Measurements from ENCODE around the gene UNC5CL.

The UNC5CL gene

GRCh38 chr6:41002168-41002567, 36.9 kb downstream of the UNC5CL start:
- no peak for DNase-seq (ENCODE audit: low spot score)

DNA sequence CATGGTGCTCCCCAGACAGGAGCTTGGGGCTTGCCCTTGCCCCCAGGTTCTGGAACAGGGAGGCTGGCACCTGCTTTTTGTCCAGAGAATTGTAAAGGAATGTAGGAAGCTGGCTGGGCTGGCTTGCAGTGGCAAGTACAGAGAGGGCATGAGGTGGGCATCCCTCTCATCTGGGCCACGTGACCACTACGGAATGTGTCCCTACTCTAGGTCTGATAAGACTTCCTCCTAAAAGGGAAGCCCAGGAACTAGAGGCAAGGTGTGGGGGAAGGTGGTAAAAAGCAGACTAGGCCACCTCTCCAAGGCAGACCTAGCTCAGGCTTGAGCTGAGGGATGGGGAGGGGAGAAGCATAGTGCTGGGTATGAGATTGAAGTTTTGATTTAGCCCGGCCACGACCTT, 38.8 kb downstream of the UNC5CL start:
- DNase-seq (ENCODE audit: low spot score) = no peak

DNA sequence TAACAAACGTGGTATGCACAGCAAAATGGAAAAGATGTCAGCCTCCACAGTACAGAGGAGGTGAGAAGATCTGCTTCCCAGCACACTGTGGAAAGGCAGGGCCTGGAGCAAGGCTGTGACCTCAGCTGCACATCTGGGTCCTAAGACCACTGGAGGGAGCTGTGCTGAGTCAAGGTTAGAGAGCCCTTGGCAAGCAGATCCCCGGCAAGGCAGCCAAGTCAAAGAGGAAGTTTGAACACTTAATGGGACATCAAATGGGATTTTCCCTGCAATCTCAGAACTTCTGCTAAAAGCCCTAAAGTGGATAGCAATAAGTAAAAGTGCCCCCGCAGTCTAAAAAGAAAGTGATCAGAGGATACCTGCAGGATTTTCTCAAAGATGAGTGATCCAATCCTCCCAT, 39.5 kb downstream of the UNC5CL start:
- DNase-seq (ENCODE audit: low spot score) = peak; percentile 9

DNA sequence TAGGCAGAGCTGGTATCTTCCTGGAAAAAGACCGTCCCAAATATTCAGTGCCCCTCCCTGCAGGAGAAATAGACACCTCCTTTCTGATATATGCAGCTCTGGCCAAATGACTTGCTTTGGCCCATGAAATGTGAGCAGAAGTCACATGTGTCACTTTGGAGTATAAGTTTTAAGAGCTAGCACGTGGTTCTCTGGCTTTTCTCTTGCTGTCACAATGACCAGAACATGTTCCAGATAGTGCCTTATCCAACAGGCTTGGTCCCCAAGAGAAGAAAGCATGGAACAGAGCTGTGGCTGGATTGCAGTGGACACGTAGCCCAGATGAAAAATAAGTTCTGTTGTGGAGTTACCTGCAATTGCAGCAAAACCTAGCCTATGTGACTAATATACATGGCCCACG, 40.4 kb downstream of the UNC5CL start:
- DNase-seq (ENCODE audit: low spot score) = no peak

GRCh38 chr6:40997234-40997957, 41.6 kb downstream of the UNC5CL start:
- DNase-seq (ENCODE audit: low spot score) = peak; percentile 88

DNA sequence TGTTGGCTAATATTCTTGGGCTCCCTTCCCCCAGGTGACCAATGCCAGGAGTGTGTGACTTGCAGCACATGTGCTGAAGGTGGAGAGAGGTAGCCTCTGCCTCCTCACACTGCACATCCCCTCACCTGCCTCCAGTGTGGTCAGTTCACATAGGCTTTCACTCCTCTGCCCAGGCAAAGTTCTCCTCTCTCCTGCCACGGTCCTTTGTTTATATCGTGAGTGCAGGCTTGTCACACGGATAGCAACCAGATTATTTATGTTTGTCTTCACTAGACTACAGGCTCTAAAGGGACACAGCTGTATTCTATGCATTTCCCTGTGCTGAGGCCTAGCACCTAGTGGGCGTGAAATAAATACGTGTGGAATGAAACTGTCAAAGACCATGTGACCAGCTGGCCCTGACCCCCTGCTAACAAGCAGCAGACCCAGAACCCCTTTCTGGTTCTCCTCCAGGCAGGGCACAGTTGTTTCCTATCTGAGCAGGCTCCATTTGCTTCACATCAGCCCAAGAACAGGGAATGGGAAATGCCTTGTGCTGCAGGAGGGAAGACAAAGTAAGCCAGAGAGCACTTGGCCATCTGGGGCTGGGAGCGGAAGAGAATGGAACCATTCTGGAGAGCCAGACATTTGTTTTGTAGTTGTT, 42.3 kb downstream of the UNC5CL start:
- peak; percentile 1 for DNase-seq (ENCODE audit: low spot score)

DNA sequence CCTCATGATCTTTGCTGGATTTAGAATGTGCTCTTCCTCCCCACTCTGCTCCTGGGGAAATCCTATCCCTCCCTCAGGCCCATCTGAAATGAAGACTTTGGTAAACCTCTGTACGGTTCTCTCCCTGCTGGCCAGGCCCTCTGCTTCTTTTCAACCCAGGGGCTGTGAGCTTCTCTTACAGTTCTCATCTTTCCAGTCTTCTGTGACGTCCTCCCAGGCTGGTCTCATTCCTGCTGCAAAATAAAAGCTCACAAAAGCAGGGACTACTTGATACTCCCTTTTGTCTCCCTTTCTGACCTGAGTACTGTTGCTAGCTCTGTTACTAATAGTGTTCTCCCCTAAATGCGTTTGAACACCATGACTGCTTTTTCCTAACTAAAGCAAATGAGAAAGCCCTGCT, 46.3 kb downstream of the UNC5CL start:
- DNase-seq (ENCODE audit: low spot score) = no peak

DNA sequence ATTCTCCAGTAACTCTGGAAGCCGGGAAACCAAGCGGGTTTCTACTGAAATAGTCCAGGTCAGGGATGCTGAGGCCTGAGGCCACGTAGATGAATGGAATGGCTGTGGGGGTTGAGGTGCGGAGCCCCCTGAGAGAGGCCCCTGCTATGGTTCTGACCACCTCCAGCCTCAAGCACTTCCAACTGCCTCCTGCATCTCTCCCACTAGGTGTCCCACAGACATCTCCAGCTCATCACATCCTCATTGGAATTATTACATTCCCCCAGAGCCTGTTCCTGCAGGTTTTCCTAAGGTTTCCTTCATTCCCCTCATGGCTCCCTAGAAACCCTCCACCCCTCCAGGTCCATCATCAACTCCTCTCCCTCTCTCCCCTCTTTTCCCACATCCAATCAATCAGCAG, 48.7 kb downstream of the UNC5CL start:
- no peak for DNase-seq (ENCODE audit: low spot score)

DNA sequence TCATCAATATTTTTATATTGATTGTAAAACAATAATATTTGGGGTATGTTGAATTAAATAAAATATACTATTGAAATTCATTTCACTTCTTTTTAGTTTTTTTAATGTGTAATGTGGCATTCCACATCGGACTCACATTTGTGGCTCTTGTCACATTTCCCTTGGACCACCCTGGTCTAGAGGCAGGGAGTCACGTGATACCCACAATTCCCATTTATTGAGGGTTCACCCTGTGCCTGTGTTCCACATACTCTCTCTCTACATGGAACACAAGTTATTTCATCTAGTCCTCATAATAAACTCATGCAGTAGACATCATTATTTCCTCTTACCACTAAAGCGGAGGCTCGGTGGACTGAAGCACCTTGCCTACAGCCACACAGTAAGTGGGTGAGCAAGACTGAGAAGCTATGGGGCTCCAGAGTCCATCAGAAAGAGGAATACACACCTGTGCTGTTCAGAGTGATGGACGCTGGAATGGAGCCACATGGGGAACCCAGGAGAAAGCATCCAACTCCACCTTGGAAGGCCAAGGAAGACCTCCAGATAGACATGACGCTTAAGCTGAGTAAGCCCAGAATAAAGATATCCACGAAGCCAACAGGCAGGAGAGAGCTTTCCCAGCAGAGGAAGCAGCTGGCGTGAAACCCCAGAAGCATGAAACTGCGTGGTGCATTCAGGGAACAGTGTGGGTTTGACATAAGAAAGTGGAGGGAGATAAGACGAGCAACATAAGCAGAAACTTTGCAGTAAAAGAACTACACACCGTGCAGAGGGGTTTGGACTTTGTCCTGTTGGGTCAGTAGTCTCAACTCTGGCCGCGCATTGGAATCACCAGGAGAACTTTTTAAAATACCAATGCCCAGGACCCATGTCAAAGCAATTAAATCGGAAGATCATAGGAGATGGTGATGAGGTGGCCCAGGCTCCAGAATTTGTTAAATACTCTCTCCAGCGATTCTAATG, 49.5 kb downstream of the UNC5CL start:
- DNase-seq (ENCODE audit: low spot score) = no peak

DNA sequence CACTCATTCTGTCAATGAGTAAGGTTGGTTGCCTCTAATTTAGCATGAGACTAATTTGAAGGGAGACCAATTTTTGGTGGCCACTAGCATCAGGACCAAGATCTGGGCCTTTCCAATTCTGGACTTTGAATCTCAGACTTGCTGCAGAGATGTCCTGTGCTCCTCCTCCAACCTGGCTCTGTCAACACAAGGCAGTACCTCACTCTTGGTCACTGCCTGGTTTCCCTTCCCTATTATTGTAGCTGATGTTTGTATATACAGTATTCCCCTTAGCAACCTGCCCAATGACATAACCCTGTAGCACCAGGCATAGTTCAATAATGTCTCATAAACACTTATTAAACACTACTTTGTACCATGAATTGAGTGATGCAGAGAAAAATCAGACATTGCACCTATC, 50.4 kb downstream of the UNC5CL start:
- no peak for DNase-seq (ENCODE audit: low spot score)

DNA sequence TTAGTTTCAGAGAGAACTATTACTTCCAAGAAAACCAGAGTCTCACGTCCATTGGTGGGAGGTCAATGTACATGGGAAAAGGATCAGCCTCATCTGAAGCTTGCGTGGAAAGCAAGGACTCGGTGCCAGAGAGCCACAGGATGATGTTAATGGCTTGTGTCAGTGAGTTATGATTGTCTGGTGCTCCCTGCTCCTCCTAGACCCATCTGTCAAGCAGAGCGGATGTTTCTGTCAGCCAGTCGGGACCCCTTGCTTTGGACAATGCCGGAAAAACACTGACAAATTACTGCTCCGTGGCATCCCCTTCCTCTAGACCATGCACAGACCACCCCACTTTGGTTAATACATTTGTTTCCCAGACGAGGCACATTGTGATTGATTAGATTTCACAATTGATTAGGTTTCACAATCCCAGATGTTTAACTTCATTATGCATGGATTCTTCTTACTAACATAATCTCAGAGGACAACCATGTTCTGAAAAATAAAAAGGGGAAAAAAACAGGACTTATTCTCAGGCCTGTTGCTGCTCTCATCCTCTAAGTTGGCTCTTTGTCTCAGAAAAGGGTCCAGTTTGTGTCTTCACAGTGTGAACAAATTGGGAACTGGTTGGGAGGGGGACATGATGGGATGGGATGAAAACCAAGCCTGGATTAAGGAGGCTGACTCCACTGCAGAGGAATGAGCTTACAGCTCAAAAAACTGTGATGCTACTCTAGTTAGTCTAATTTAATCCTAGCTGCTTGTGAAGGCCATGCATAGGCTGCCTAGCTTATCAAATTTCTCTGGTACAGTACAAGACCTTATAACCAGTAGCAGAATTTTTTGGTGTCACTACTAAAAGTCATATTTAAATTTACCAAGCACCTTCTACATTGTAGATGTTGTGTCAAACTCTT, 51.9 kb downstream of the UNC5CL start:
- DNase-seq (ENCODE audit: low spot score) = no peak

GRCh38 chr6:40986364-40986763, 52.7 kb downstream of the UNC5CL start:
- no peak for DNase-seq (ENCODE audit: low spot score)

DNA sequence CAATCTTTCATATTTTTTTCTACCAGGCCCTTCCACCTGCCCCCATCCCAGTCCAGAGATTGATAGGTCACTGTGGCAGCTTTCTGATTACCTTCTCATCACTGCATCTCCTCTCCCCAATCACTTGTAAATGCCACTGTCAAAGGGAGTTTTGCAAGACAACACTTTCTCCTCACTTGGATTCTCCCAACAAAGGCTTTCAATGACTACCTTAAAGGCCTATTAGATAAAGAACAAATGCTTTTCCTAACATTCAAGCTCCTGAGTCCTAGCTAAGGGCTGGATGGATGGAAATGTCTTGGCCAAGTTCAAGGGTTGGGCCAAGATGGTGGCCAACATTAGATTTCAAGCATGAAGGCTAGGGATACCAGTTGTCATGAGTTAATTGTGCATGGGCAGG, 55.3 kb downstream of the UNC5CL start:
- DNase-seq (ENCODE audit: low spot score) = no peak

DNA sequence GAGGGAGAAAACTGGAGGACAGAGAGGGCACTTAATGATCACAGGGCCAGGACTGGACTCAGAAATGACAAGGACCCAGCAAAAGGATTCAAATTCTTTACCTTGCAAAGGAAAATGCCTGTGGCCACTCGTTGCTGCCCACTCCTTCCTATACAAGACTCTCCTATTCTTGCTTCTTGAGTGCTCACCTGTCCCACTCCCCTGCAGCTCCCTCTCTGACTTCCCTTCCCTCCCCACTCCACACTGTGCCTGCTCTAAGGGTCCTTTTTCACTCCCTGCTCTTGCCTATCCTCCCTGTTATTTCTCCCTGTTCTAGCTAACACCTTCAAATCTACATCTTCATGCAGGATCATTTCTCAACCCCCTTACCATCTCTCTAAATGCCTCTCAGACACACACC, 56.1 kb downstream of the UNC5CL start:
- no peak for DNase-seq (ENCODE audit: low spot score)

DNA sequence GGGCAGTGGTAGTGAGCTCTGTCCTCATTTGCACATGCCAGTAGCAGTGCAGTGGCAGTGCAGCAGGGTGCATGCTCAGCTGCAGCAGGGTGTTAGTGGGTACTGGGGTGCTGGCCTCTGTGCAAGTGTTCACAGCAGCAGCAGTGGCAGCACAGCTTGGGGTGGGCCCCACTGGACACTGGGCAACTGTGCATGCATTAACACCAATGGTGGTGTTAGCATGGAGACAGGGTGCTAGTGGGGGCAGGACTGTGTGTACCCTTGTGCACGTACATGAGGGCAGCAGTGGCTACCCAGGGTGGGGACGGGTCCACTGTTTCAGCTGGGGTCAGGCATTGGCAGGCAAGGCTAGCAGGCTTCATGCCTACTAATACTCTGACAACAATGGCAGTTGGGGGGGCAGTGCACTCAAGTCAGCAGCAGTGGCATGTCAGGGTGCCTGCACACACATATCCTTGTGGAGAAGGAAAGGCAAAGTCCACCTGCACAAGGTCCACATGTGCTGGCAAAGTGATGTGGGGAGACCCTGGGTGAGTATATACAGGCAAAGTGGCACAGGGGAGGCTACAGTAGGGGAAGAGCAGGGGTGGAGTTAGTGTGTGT, 60.2 kb downstream of the UNC5CL start:
- DNase-seq (ENCODE audit: low spot score) = no peak

- DNase-seq (ENCODE audit: low spot score) = no peak
Measured at GRCh38 chr6:40977695-40978094, 61.3 kb downstream of the UNC5CL start.

DNA sequence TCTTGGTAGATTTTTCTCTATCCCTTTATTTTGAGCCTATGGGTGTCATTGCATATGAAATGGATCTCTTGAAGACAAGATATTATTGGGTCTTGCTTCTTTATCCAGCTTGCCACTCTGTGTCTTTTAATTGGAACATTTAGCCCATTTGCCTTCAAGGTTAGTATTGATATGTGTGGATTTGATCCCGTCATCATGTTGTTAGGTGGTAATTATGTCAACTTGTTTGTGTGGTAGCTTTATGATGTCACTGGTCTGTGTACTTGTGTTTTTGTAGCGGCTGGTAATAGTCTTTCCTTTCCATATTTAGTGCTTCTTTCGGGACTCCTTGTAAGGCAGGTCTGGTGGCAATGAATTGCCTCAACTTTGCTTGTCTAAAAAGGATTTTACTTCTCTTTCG, 61.9 kb downstream of the UNC5CL start:
- no peak for DNase-seq (ENCODE audit: low spot score)
